B cell (primary cell): ENCODE measurements around the gene ZBTB17. TPM values are rescaled to one million over a fixed set of nuclear protein-coding genes. Genes with fewer than 3 reads are reported as not detected.

Experiments
- ATAC-seq: fragments of 200-7000 bp; cut with Tn5 transposase; one replicate; pipeline ENCODE4 v1.10.0; 2021; ENCODE audit warnings: low read depth, mild to moderate bottlenecking, moderate number of reproducible peaks, moderate library complexity
- CTCF ChIA-PET: fragments of 350-600 bp; sonication (Branson Sonifier 250); formaldehyde crosslinking; loops from one replicate; lab custom pipeline; 2021; ENCODE audit warnings: antibody characterized with exemption, inconsistent platforms; lab: Charles Lee
- POLR2A ChIA-PET: fragments of 350-600 bp; sonication (Branson Sonifier 250); formaldehyde crosslinking; loops from one replicate; lab custom pipeline; 2021; ENCODE audit warnings: antibody characterized with exemption; lab: Charles Lee
- DNase-seq: peaks from one replicate; pipeline ENCODE4 v3.0.0; 2013
- H2AFZ ChIP-seq: 2 replicates; pipeline ENCODE4 v1.6.1; 2012; ENCODE audit warnings: mild to moderate bottlenecking, low read depth, low read length; ENCODE audit not compliant: insufficient read depth, poor library complexity, severe bottlenecking
- H3K27ac ChIP-seq, 2 donors: 1 replicate in 1 of 2; 2 replicates in 1 of 2; pipeline ENCODE4 v1.5.1; 2012 to 2013; ENCODE audit warnings: low read length in 2 of 2, mild to moderate bottlenecking in 2 of 2, moderate library complexity in 1 of 2
- H3K27me3 ChIP-seq, 4 experiments: fragments of 200-600 bp in 1 of 4; sonication (generic) in 1 of 4; replicated peaks in 1 of 4; 1 replicate in 2 of 4; 2 replicates in 2 of 4; pipeline versions ENCODE4 v1.6.1 to v1.7.0; 2013 to 2016; ENCODE audit warnings: low read length in 3 of 4, mild to moderate bottlenecking in 2 of 4, mixed read lengths in 1 of 4, moderate library complexity in 1 of 4; ENCODE audit not compliant: insufficient read depth in 4 of 4, control insufficient read depth in 3 of 4; ENCODE audit errors: control extremely low read depth in 1 of 4
- H3K36me3 ChIP-seq, 2 experiments: replicated peaks in 1 of 2; 1 replicate in 1 of 2; 2 replicates in 1 of 2; pipeline versions ENCODE4 v1.6.1 to v1.7.1; 2013; ENCODE audit warnings: low read length in 1 of 2; ENCODE audit not compliant: insufficient read depth in 2 of 2, control insufficient read depth in 1 of 2; ENCODE audit errors: control extremely low read depth in 1 of 2, extremely low read depth in 1 of 2
- H3K4me1 ChIP-seq, 2 donors: fragments of 200-600 bp in 1 of 2; sonication (generic) in 1 of 2; 1 replicate in 1 of 2; 2 replicates in 1 of 2; pipeline versions ENCODE4 v1.5.1 to v1.6.1; 2013 to 2017; ENCODE audit warnings: low read length in 2 of 2; ENCODE audit not compliant: control insufficient read depth in 2 of 2, insufficient read depth in 2 of 2
- H3K4me2 ChIP-seq: replicated peaks from 2 replicates; pipeline ENCODE3; 2012; ENCODE audit warnings: mild to moderate bottlenecking, low read depth, low read length; ENCODE audit not compliant: poor library complexity, severe bottlenecking
- H3K4me3 ChIP-seq, 5 experiments: fragments of 200-600 bp in 1 of 5; sonication (generic) in 1 of 5; 1 replicate in 3 of 5; 2 replicates in 2 of 5; pipeline versions ENCODE4 v1.5.1 to v1.7.0; 2011 to 2016; ENCODE audit warnings: low read length in 4 of 5, mild to moderate bottlenecking in 4 of 5, low read depth in 2 of 5, control low read depth in 1 of 5, moderate library complexity in 1 of 5; ENCODE audit not compliant: insufficient read depth in 1 of 5; ENCODE audit errors: control extremely low read depth in 1 of 5, extremely low read depth in 1 of 5
- H3K79me2 ChIP-seq: fragments of 200-600 bp; sonication (generic); one replicate; pipeline ENCODE4 v1.6.0; 2016; ENCODE audit warnings: low read length; ENCODE audit not compliant: control insufficient read depth, insufficient read depth
- H3K9ac ChIP-seq: fragments of 200-600 bp; sonication (generic); 2 replicates; pipeline ENCODE4 v1.6.1; 2017; ENCODE audit warnings: mild to moderate bottlenecking, low read length, moderate library complexity
- H3K9me3 ChIP-seq, 3 donors: one replicate each; pipeline versions ENCODE4 v1.6.1 to v1.7.1; 2013; ENCODE audit warnings: low read length in 2 of 3; ENCODE audit not compliant: control insufficient read depth in 2 of 3, insufficient read depth in 1 of 3; ENCODE audit errors: control extremely low read depth in 1 of 3
- H4K20me1 ChIP-seq: 2 replicates; pipeline ENCODE4 v1.6.0; 2012; ENCODE audit warnings: mild to moderate bottlenecking, low read length; ENCODE audit not compliant: insufficient read depth, control insufficient read depth, poor library complexity, severe bottlenecking
- H3K27ac Mint-ChIP-seq: one replicate; pipeline ENCODE4 v1.8.0; 2021; ENCODE audit warnings: mixed read lengths
- H3K27me3 Mint-ChIP-seq: one replicate; pipeline ENCODE4 v1.8.0; 2021; ENCODE audit warnings: mixed read lengths
- H3K4me1 Mint-ChIP-seq: one replicate; pipeline ENCODE4 v1.8.0; 2021; ENCODE audit warnings: mixed read lengths
- H3K4me3 Mint-ChIP-seq: one replicate; pipeline ENCODE4 v1.8.0; 2021; ENCODE audit warnings: mixed read lengths
- H3K9me3 Mint-ChIP-seq: one replicate; pipeline ENCODE4 v1.8.0; 2022; ENCODE audit warnings: mixed read lengths; ENCODE audit not compliant: insufficient read depth
- CTCF ChIP-seq: fragments of 200-600 bp; IDR thresholded peaks from one replicate; pipeline ENCODE4 v1.8.0; 2022; ENCODE audit warnings: antibody characterized with exemption, mild to moderate bottlenecking
- EZH2 ChIP-seq: IDR thresholded peaks from 2 replicates; pipeline ENCODE4 v1.6.1; 2012; ENCODE audit warnings: borderline replicate concordance, low read depth, mild to moderate bottlenecking, moderate library complexity, low read length; ENCODE audit not compliant: insufficient read depth, poor library complexity, severe bottlenecking
- WGBS: methylation state at CpG from one replicate; pipeline ENCODE4 v1.1.5; 2013; ENCODE audit warnings: missing lambda C conversion rate; ENCODE audit not compliant: insufficient coverage; 5-methylcytosine and 5-hydroxymethylcytosine counted together
- intact Hi-C: fragments of 100-400 bp; cut with micrococcal nuclease; formaldehyde crosslinking; loops from one replicate; pipeline ENCODE4 v1.10.0; 2022
- polyA plus RNA-seq: library from polyadenylated mRNA; depleted of rRNA; stranded (reverse); fragments of >200 nt; gene quantifications from 2 replicates; pipeline ENCODE4 v1.2.3, GENCODE V29; 2012
- total RNA-seq, 2 donors: library from RNA; stranded (reverse); fragments of 120-200 nt in 1 of 2; gene quantifications; 1 replicate in 1 of 2; 2 replicates in 1 of 2; pipeline versions ENCODE4 v1.2.3 to v1.2.4, GENCODE V29; 2013 to 2022

The ZBTB17 gene
- total and polyA plus RNA-seq, 2 donors (not counting 1 experiment from before 2014, with no cell fraction given) = 94.1 to 157 TPM

DNA sequence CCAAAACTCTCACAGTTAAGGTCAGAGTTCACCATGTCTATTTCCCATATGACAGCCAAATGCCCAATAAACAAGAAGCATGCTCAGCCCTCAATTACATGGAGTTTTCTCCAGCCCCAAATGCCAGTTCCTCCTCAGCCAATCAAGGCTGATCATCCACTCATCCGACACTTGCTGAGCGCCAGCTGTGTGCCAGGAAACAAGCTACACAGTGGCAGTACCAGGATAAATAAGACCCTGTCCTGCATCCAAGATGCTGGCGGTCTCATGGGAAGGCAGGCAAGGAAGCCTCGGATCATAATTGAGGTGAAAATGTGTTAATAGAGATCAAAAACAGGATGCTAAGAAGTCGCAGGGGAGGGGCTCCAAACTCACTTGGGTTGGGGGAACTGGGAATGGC, 7.7 kb downstream of the ZBTB17 start:
- no peaks in the 10 kb centered on the region for H3K27me3 Mint-ChIP-seq
- Histone ChIP-seq H3K4me1 (peaks cover 46 to 55% of the 10 kb centered on the region in 2 donors), H4K20me1 (no peaks in the 10 kb centered on the region), H3K79me2 (peaks cover 64% of the 10 kb centered on the region), H3K36me3 (peaks cover 2 to 36% of the 10 kb centered on the region in 2 experiments), H3K9me3 (peaks cover 0 to 4% (median 0%) of the 10 kb centered on the region in 3 donors), H3K9ac (no peak overlapping the region), H3K27ac (peak overlapping the region in 1 of 2 donors; percentile 86), H3K27me3 (no peaks in the 10 kb centered on the region), H3K4me2 (no peak overlapping the region), H3K4me3 (no peak overlapping the region), H2AFZ (no peak overlapping the region)
- peaks cover 60% of the 10 kb centered on the region for H3K4me1 Mint-ChIP-seq
- CTCF ChIA-PET = no interaction called here
- ATAC-seq (no peak), DNase-seq (no peak)
- no peak overlapping the region for H3K4me3 Mint-ChIP-seq
- TF ChIP-seq EZH2 = no peak
- no peak for TF ChIP-seq CTCF
- H3K27ac Mint-ChIP-seq = peak overlapping the region; percentile 68
- intact Hi-C loops = loop anchor here (5.0 kb wide), 1 partner anchor 286 kb away; the partner anchor contains the start of gene PLEKHM2
- WGBS = 95% methylated on average over 3 of the region's 5 CpGs
- H3K9me3 Mint-ChIP-seq = no peaks in the 10 kb centered on the region
- POLR2A ChIA-PET = no interaction called here

DNA sequence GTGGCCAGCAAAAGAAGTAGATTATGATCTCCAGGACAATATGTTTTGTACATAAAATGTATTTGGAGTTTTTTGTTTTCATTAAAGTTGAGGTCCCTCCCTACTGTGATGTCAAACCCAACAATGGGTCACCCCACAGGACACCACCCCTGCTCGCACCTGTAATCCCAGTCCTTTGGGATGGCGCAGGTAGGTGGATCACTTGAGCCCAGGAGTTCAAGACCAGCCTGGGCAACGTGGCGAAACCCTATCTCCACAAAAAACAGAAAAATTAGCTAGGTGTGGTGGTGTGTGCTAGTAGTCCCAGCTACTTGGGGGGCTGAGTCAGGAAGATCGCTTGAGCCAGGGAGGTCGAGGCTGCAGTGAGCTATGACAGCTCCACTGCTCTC, 9.0 kb downstream of the ZBTB17 start:
- ChIA-PET CTCF (interaction anchor here (0.6 to 2.3 kb wide), 5 partner anchors 8 to 89 kb away, joined by 3 to 6 read pairs (median 5); partner anchors contain the start of gene ZBTB17), POLR2A (interaction anchor here (0.7 to 1.5 kb wide), 2 partner anchors 9 to 134 kb away, joined by 3 to 11 read pairs; partner anchors contain the start of gene ZBTB17)
- H3K4me3 Mint-ChIP-seq = peak overlapping the region; percentile 60
- TF ChIP-seq CTCF = no peak
- no peak for TF ChIP-seq EZH2
- peaks cover 61% of the 10 kb centered on the region for H3K4me1 Mint-ChIP-seq
- Histone ChIP-seq H3K4me2 (peak overlapping the region; percentile 72), H3K9me3 (peaks cover 0 to 4% (median 0%) of the 10 kb centered on the region in 3 donors), H2AFZ (no peak overlapping the region), H3K27me3 (no peaks in the 10 kb centered on the region), H3K27ac (peak overlapping the region; percentile 86 to 88), H3K9ac (no peak overlapping the region), H3K4me3 (no peak overlapping the region), H4K20me1 (no peaks in the 10 kb centered on the region), H3K4me1 (peaks cover 56 to 67% of the 10 kb centered on the region in 2 donors), H3K79me2 (peaks cover 64% of the 10 kb centered on the region), H3K36me3 (peaks cover 0 to 25% of the 10 kb centered on the region in 2 experiments)
- no peaks in the 10 kb centered on the region for H3K27me3 Mint-ChIP-seq
- no peak for DNase-seq
- intact Hi-C loops = loop anchor here (1.0 to 5.0 kb wide), 4 partner anchors 8 to 285 kb away; partner anchors contain the start of gene PLEKHM2
- WGBS = 100% methylated on average over 2 of the region's 6 CpGs
- H3K9me3 Mint-ChIP-seq = no peaks in the 10 kb centered on the region
- no peak for ATAC-seq
- peak overlapping the region; percentile 84 for H3K27ac Mint-ChIP-seq
